Vagina (tissue), 2 donors: Measurements from ENCODE around the gene PTPRM.

Experiments
- CTCF ChIP-seq, 3 experiments: fragments of 450-650 bp in 2 of 3; fragments of 200-600 bp in 1 of 3; sonication (generic) in 1 of 3; IDR thresholded peaks; one replicate each; pipeline ENCODE4 v1.5.1; 2017 to 2019; ENCODE audit warnings: antibody characterized with exemption in 3 of 3, mild to moderate bottlenecking in 2 of 3, moderate library complexity in 2 of 3
- POLR2AphosphoS5 ChIP-seq, 2 donors: sonication (generic); formaldehyde crosslinking; IDR thresholded peaks; one replicate each; pipeline ENCODE4 v1.9.0; 2017; ENCODE audit warnings: antibody characterized with exemption in 2 of 2, mild to moderate bottlenecking in 2 of 2, low read depth in 1 of 2; ENCODE audit not compliant: insufficient read depth in 1 of 2

GRCh38 chr18:7855028-7855427, 287.9 kb downstream of the PTPRM start:
- no peak for TF ChIP-seq CTCF (IDR thresholded peaks at IDR 0.05)
- no peak for TF ChIP-seq POLR2AphosphoS5 (IDR thresholded peaks at IDR 0.05; ENCODE audit: insufficient read depth in 1 of 2, low read depth in 1 of 2)
